Measurements from ENCODE around the gene TRAPPC2.

DNA sequence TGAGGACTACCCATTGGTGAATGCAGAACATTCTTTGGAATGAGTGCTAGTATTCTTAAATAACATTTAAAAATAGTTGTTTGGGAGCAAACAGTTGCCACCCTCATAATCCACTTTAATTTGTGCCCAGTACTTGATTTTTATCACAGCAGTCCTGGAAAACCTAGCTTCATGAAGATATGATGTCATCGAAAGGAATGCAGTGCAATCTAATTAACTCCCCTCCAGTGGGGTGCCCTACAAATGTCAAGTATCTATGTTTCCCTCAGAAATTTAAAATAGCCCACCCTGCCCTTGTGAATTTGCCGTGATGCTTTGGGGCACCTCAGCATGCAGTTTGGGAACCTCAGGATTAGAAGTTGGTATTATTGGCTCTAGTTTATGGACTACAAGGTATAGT is 40.1 kb downstream of the TRAPPC2 start:
- TF ChIP-seq, protein P1, sequence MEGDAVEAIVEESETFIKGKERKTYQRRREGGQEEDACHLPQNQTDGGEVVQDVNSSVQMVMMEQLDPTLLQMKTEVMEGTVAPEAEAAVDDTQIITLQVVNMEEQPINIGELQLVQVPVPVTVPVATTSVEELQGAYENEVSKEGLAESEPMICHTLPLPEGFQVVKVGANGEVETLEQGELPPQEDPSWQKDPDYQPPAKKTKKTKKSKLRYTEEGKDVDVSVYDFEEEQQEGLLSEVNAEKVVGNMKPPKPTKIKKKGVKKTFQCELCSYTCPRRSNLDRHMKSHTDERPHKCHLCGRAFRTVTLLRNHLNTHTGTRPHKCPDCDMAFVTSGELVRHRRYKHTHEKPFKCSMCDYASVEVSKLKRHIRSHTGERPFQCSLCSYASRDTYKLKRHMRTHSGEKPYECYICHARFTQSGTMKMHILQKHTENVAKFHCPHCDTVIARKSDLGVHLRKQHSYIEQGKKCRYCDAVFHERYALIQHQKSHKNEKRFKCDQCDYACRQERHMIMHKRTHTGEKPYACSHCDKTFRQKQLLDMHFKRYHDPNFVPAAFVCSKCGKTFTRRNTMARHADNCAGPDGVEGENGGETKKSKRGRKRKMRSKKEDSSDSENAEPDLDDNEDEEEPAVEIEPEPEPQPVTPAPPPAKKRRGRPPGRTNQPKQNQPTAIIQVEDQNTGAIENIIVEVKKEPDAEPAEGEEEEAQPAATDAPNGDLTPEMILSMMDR (conservative IDR thresholded peaks at IDR 0.05): no peak
- no peak for TF ChIP-seq ZFX (IDR thresholded peaks at IDR 0.05)
